Endothelial cell of umbilical vein (primary cell): ENCODE measurements around the gene XXYLT1. TPM values are rescaled to one million over a fixed set of nuclear protein-coding genes. Genes with fewer than 3 reads are reported as not detected.

ENCODE experiments used
- BruUV-seq: library from RNA; stranded (reverse); fragments of 400-500 nt; replicated peaks from 2 replicates; lab custom pipeline; 2021; lab: Mats Ljungman, UMichigan
- CTCF ChIA-PET: fragments of 300-600, 350-600 bp; sonication (Branson Sonifier 250); formaldehyde crosslinking; loops from one replicate; lab custom pipeline; 2021; ENCODE audit warnings: antibody characterized with exemption, inconsistent platforms; lab: Charles Lee
- POLR2A ChIA-PET: fragments of 300-600, 350-600 bp; sonication (Branson Sonifier 250); formaldehyde crosslinking; loops from one replicate; lab custom pipeline; 2021; ENCODE audit warnings: antibody characterized with exemption, inconsistent platforms; lab: Charles Lee
- DNase-seq: peaks from one replicate; pipeline ENCODE4 v3.0.0-alpha.2; 2011; ENCODE audit warnings: low read depth, low spot score
- FAIRE-seq: peaks from 2 replicates; lab custom pipeline; 2011; peaks lifted over from hg19 to GRCh38; lab: Jason Lieb, UNC
- H2AFZ ChIP-seq: 2 replicates; pipeline ENCODE4 v1.6.0; 2012; ENCODE audit warnings: low read depth, low read length, control low read depth, inconsistent platforms
- H3K27ac ChIP-seq: 2 replicates; pipeline ENCODE4 v1.5.1; 2011; ENCODE audit warnings: low read depth, mild to moderate bottlenecking, control low read depth, low read length, moderate library complexity; ENCODE audit not compliant: insufficient read depth
- H3K27me3 ChIP-seq, 2 experiments: 2 replicates each; pipeline versions ENCODE4 v1.6.0 to v1.6.1; 2011; ENCODE audit warnings: low read length in 2 of 2, mixed read lengths in 1 of 2; ENCODE audit not compliant: control insufficient read depth in 2 of 2, insufficient read depth in 2 of 2
- H3K36me3 ChIP-seq, 2 experiments: 2 replicates in 1 of 2; 3 replicates in 1 of 2; pipeline ENCODE4 v1.5.1; 2011; ENCODE audit warnings: low read length in 2 of 2, mild to moderate bottlenecking in 1 of 2, moderate library complexity in 1 of 2; ENCODE audit not compliant: control insufficient read depth in 2 of 2, insufficient read depth in 2 of 2; ENCODE audit errors: extremely low read depth in 1 of 2
- H3K4me1 ChIP-seq: 3 replicates; pipeline ENCODE4 v1.5.1; 2011; ENCODE audit warnings: mild to moderate bottlenecking, low read length; ENCODE audit not compliant: control insufficient read depth, insufficient read depth; ENCODE audit errors: extremely low read depth
- H3K4me2 ChIP-seq: 2 replicates; pipeline ENCODE4 v1.6.1; 2011; ENCODE audit warnings: low read length, control low read depth, mixed read lengths; ENCODE audit not compliant: insufficient read depth
- H3K4me3 ChIP-seq, 3 experiments: fragments of 200-600 bp in 1 of 3; sonication (generic), shearing (Covaris generic) in 1 of 3; replicated peaks in 1 of 3; 2 replicates each; pipeline ENCODE4 v1.5.1; 2011 to 2016; ENCODE audit warnings: control low read depth in 3 of 3, low read length in 3 of 3, mild to moderate bottlenecking in 2 of 3, inconsistent platforms in 1 of 3, low read depth in 1 of 3, moderate library complexity in 1 of 3; ENCODE audit not compliant: insufficient read depth in 1 of 3
- H3K79me2 ChIP-seq: 2 replicates; pipeline ENCODE4 v1.6.0; 2012; ENCODE audit warnings: low read length, inconsistent platforms; ENCODE audit not compliant: control insufficient read depth, insufficient read depth
- H3K9ac ChIP-seq: replicated peaks from 2 replicates; pipeline ENCODE3; 2011; ENCODE audit warnings: low read length, control low read depth; ENCODE audit not compliant: insufficient read depth; ENCODE audit errors: extremely low read depth
- H3K9me1 ChIP-seq: replicated peaks from 3 replicates; pipeline ENCODE4 v1.6.0; 2011; ENCODE audit warnings: mild to moderate bottlenecking, low read length; ENCODE audit not compliant: control insufficient read depth, insufficient read depth; ENCODE audit errors: extremely low read depth
- H3K9me3 ChIP-seq: replicated peaks from 2 replicates; pipeline ENCODE4 v1.5.1; 2012; ENCODE audit warnings: low read length, inconsistent platforms; ENCODE audit not compliant: control insufficient read depth, insufficient read depth
- H4K20me1 ChIP-seq: replicated peaks from 2 replicates; pipeline ENCODE3; 2011; ENCODE audit warnings: mild to moderate bottlenecking, low read length; ENCODE audit not compliant: control insufficient read depth, insufficient read depth; ENCODE audit errors: extremely low read depth
- EZH2 ChIP-seq: IDR thresholded peaks from 2 replicates; pipeline ENCODE4 v1.6.1; 2012; ENCODE audit warnings: borderline replicate concordance, low read depth, mild to moderate bottlenecking, moderate library complexity, low read length, inconsistent platforms; ENCODE audit not compliant: severe bottlenecking
- FOS ChIP-seq: IDR thresholded peaks from 2 replicates; pipeline ENCODE4 v1.6.1; 2011; ENCODE audit warnings: mild to moderate bottlenecking, low read length, moderate library complexity, borderline replicate concordance; ENCODE audit not compliant: insufficient read depth
- GATA2 ChIP-seq: IDR thresholded peaks from 2 replicates; pipeline ENCODE4 v1.7.0; 2011; ENCODE audit warnings: low read depth, mild to moderate bottlenecking, moderate library complexity, mixed read lengths, low read length; ENCODE audit not compliant: insufficient read length, insufficient read depth
- JUN ChIP-seq: IDR thresholded peaks from 2 replicates; pipeline ENCODE4 v1.6.1; 2011; ENCODE audit warnings: borderline replicate concordance, low read depth; ENCODE audit not compliant: insufficient read length, insufficient read depth
- MYC ChIP-seq: IDR thresholded peaks from one replicate; pipeline ENCODE4 v1.6.1; 2011; ENCODE audit warnings: mild to moderate bottlenecking, low read depth, low read length
- POLR2A ChIP-seq: IDR thresholded peaks from 2 replicates; pipeline ENCODE4 v1.6.1; 2012; ENCODE audit warnings: low read depth, mild to moderate bottlenecking, control low read depth, low read length
- POLR2AphosphoS5 ChIP-seq: IDR thresholded peaks from 2 replicates; pipeline ENCODE4 v1.6.1; 2012; ENCODE audit warnings: low read depth, mild to moderate bottlenecking, control low read depth, low read length, moderate library complexity; ENCODE audit not compliant: insufficient read depth
- dilution Hi-C: fragments of 300-500 bp; cut with MboI; formaldehyde crosslinking; loops from one replicate; pipeline ENCODE4 v1.15.0; 2019; ENCODE audit warnings: low sequenced_read_pairs; ENCODE audit not compliant: extremely low pct_ligation_motif_present
- intact Hi-C: fragments of 100-400 bp; cut with micrococcal nuclease; formaldehyde crosslinking; loops from one replicate; pipeline ENCODE4 v1.10.0; 2022
- polyA plus RNA-seq, 4 experiments: library from polyadenylated mRNA; depleted of rRNA in 3 of 4; stranded (reverse) in 3 of 4; unstranded in 1 of 4; fragments of >200 nt; gene quantifications; 2 replicates each; pipeline versions ENCODE4 v1.2.1 to v1.2.3, GENCODE V29; 2011 to 2012; ENCODE audit warnings: missing spikeins in 1 of 4
- total RNA-seq: library from RNA; stranded (reverse); gene quantifications from 2 replicates; pipeline ENCODE4 v1.2.3, GENCODE V29; 2021
- TF ChIP-seq, protein P1 (sequence below), 2 donors: IDR thresholded peaks; 1 replicate in 1 of 2; 2 replicates in 1 of 2; pipeline ENCODE4 v1.5.1; 2011; ENCODE audit warnings: low read length in 2 of 2, mild to moderate bottlenecking in 2 of 2, moderate library complexity in 2 of 2, control low read depth in 1 of 2, inconsistent platforms in 1 of 2, low read depth in 1 of 2; ENCODE audit not compliant: insufficient read depth in 1 of 2; ENCODE audit errors: extremely low read depth in 1 of 2
- TF ChIP-seq, protein P2 (sequence below): IDR thresholded peaks from 2 replicates; pipeline ENCODE4 v1.6.1; 2011; ENCODE audit not compliant: insufficient read depth, insufficient read length

XXYLT1 gene
- total and polyA plus RNA-seq, 2 donors (not counting 3 experiments of a cell fraction or from before 2014, with no cell fraction given), result 54.4 to 78.1 TPM

DNA sequence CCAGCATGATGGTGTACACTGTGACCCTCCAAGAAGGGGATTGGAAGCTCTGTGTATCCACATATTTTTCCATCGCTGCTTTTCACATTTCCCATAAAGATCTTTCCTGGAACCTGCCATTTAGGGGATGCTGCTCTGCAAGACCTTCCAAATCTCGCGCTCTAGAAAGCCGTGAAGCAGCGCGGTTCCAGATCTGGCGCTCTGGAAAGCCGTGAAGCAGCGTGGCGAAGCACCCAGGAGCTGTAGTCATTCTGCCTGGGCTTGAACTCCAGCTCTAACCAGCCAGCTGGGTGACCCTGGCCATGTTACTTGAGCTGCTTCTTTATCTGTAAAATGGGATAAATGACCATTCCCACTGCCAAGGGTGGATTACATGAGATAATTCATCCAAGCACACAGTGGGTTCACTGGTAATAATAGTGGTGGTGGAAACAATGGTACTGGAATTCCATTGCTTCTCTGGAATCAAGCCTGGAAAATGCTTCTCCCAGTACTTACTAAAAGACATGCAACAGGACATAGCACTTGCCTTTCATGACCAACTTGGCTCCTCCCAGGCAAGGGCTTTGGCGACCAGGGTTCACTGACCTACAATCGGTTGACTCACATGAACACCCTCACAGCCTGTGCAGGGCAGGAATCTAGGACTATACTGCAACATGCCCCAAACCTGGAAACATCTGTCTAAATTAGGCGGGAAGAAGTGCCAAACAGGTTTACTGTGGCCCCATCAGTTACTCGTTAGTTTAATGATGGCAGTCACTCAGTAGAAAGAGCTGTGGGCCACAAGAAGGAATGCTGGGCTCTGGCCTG is 70.7 kb downstream of the XXYLT1 start:
- Histone ChIP-seq H3K27ac (no peak overlapping the region), H3K9me1 (no peaks in the 10 kb centered on the region), H3K9ac (no peak overlapping the region), H3K4me3 (no peak overlapping the region), H3K4me2 (no peak overlapping the region), H3K79me2 (peaks cover 12% of the 10 kb centered on the region), H2AFZ (no peak overlapping the region), H3K27me3 (no peaks in the 10 kb centered on the region), H3K4me1 (peaks cover 52% of the 10 kb centered on the region), H3K9me3 (no peaks in the 10 kb centered on the region), H4K20me1 (no peaks in the 10 kb centered on the region), H3K36me3 (no peaks in the 10 kb centered on the region)
- TF ChIP-seq JUN (no peak), FOS (no peak)
- FAIRE-seq, result no peak
- intact Hi-C loops (no loop called here), dilution Hi-C loops (no loop called here)
- CTCF ChIA-PET, result interaction anchor here (0.9 kb wide), 1 partner anchor 24 kb away, joined by 3 read pairs; no protein-coding TSS in a partner anchor
- POLR2A ChIA-PET, result no interaction called here
- BruUV-seq, result no TSS peak
- no peak for DNase-seq

DNA sequence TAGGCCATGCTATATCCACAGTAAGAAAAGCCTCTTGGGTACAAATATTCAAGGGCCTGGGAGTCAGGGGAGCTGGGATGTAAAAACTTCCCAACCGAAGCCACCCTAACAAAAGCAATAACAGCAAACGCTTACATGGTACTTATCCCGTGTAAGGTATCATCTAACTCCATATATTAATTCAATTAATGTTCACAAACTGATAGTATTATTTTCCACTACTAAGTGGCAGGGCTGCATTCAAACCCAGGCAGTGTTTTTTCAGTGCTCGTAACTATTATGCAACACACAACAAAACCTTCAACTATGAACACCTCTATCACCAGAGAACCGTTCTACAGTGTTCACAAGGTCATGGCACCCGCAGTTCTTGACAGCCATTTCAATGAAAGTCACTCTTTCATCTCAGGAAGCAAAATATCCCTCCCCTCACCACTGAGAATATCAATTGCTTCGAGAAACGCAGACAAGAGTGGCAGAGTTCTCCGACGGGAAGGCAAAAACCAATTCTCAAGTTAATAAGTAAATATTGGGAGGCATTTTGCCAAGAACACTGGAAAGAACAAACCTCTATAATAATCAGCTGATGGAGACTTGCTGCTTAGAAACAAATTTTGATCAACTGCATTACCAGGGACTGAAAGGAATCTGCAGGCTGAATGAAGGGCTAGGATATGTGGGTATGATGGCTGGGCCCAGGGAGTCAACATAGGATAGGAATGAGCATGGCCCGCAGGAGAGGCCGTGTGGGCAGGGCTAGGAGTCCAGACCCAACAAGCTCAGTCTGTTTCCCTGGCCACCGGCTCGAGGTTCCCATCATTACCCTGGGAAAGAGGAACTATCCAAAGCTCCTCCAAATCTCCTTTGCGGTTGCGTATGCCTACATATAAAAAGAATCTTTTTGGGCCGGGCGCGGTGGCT is 72.3 kb downstream of the XXYLT1 start:
- ChIA-PET CTCF (interaction anchor here (1.2 to 1.4 kb wide), 2 partner anchors 25 to 516 kb away, joined by 3 to 4 read pairs; no protein-coding TSS in a partner anchor), POLR2A (no interaction called here)
- no peaks in the 10 kb centered on the region for H3K9me1 ChIP-seq
- intact Hi-C loops, result no loop called here
- no peaks in the 10 kb centered on the region for H3K27me3 ChIP-seq
- TF ChIP-seq, protein P1, sequence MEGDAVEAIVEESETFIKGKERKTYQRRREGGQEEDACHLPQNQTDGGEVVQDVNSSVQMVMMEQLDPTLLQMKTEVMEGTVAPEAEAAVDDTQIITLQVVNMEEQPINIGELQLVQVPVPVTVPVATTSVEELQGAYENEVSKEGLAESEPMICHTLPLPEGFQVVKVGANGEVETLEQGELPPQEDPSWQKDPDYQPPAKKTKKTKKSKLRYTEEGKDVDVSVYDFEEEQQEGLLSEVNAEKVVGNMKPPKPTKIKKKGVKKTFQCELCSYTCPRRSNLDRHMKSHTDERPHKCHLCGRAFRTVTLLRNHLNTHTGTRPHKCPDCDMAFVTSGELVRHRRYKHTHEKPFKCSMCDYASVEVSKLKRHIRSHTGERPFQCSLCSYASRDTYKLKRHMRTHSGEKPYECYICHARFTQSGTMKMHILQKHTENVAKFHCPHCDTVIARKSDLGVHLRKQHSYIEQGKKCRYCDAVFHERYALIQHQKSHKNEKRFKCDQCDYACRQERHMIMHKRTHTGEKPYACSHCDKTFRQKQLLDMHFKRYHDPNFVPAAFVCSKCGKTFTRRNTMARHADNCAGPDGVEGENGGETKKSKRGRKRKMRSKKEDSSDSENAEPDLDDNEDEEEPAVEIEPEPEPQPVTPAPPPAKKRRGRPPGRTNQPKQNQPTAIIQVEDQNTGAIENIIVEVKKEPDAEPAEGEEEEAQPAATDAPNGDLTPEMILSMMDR (IDR thresholded peaks at IDR 0.05; ENCODE audit: extremely low read depth in 1 of 2, insufficient read depth in 1 of 2, low read depth in 1 of 2, low read length in 2 of 2), result no peak
- TF ChIP-seq EZH2, result no peak
- no peak for TF ChIP-seq JUN
- no peak for TF ChIP-seq POLR2A
- TF ChIP-seq, protein P2, sequence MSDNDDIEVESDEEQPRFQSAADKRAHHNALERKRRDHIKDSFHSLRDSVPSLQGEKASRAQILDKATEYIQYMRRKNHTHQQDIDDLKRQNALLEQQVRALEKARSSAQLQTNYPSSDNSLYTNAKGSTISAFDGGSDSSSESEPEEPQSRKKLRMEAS, result no peak
- TF ChIP-seq FOS, result no peak
- TF ChIP-seq GATA2, result no peak
- no peak for TF ChIP-seq MYC
- TF ChIP-seq POLR2AphosphoS5, result no peak
- no peak overlapping the region for H3K4me3 ChIP-seq
- no peak overlapping the region for H2AFZ ChIP-seq
- DNase-seq, result no peak
- no peaks in the 10 kb centered on the region for H3K36me3 ChIP-seq
- no peaks in the 10 kb centered on the region for H3K9me3 ChIP-seq
- peaks cover 23% of the 10 kb centered on the region for H3K79me2 ChIP-seq
- H3K9ac ChIP-seq, result no peak overlapping the region
- H4K20me1 ChIP-seq, result no peaks in the 10 kb centered on the region
- dilution Hi-C loops, result no loop called here
- H3K27ac ChIP-seq, result peak overlapping the region; percentile 63
- H3K4me1 ChIP-seq, result peaks cover 47% of the 10 kb centered on the region
- peak overlapping the region; percentile 35 for H3K4me2 ChIP-seq
- FAIRE-seq, result peak; percentile 15
- no TSS peak for BruUV-seq
